DOHH2 (cell line): Measurements from ENCODE around the gene L3MBTL1.
A peak's percentile ranks its signal among the peaks of the same experiment; 100 is the strongest.

ENCODE experiments used
- EZH2phosphoT487 ChIP-seq: fragments of 200-600 bp; sonication (generic); IDR thresholded peaks from 2 replicates; pipeline ENCODE4 v1.6.1; 2017; ENCODE audit warnings: borderline replicate concordance, mild to moderate bottlenecking, antibody characterized with exemption, low read length, moderate library complexity, mixed read lengths
- TF ChIP-seq, protein P1 (sequence below): fragments of 200-600 bp; sonication (generic); IDR thresholded peaks from one replicate; pipeline ENCODE4 v1.5.1; 2014; ENCODE audit warnings: antibody characterized with exemption, mild to moderate bottlenecking, low read depth, low read length; ENCODE audit not compliant: poor library complexity, severe bottlenecking

GRCh38 chr20:43545837-43546578 is 38.5 kb downstream of the L3MBTL1 start:
- TF ChIP-seq, protein P1, sequence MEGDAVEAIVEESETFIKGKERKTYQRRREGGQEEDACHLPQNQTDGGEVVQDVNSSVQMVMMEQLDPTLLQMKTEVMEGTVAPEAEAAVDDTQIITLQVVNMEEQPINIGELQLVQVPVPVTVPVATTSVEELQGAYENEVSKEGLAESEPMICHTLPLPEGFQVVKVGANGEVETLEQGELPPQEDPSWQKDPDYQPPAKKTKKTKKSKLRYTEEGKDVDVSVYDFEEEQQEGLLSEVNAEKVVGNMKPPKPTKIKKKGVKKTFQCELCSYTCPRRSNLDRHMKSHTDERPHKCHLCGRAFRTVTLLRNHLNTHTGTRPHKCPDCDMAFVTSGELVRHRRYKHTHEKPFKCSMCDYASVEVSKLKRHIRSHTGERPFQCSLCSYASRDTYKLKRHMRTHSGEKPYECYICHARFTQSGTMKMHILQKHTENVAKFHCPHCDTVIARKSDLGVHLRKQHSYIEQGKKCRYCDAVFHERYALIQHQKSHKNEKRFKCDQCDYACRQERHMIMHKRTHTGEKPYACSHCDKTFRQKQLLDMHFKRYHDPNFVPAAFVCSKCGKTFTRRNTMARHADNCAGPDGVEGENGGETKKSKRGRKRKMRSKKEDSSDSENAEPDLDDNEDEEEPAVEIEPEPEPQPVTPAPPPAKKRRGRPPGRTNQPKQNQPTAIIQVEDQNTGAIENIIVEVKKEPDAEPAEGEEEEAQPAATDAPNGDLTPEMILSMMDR = peak; percentile 37
- no peak for TF ChIP-seq EZH2phosphoT487
